ENCODE data around the gene ATG5. TPM values are rescaled to one million over a fixed set of nuclear protein-coding genes. Genes with fewer than 3 reads are reported as not detected.

The ATG5 gene
- 19.0 to 32.3 TPM (median 24.0 TPM) in 5 replicates for total RNA-seq (2022; extraction: Qiagen RNA extraction; ENCODE audit: low read depth)

GRCh38 chr6:106325336-106326178 lies at the start of gene ATG5:
ATG5 (minus strand) TSS chr6:106325760; CDS start chr6:106316208, 9,552 bp downstream.

GRCh38 chr6:106360410-106360988 lies 34.9 kb upstream of the ATG5 start, which contains the start of gene CRYBG1:
CRYBG1 (plus strand) TSS chr6:106360717; CDS start chr6:106360909, 192 bp downstream.

Other genes with a start within 250 kb of the ATG5 start
- 3.8 to 5.9 TPM (median 5.5 TPM) in 5 replicates for gene PRDM1, start 239.4 kb downstream of the ATG5 start, total RNA-seq (2022; extraction: Qiagen RNA extraction; ENCODE audit: low read depth)
- gene CRYBG1, start 35.0 kb upstream of the ATG5 start, total RNA-seq (2022; extraction: Qiagen RNA extraction; ENCODE audit: low read depth) = 0.40 to 0.75 TPM (median 0.69 TPM) in 5 replicates

Measured in A549 treated with ZK216348 at 1 μM for 4 hours (cell line).